BLaER1 treated with 17β-estradiol and CSF1 and Interleukin-3, amounts not matched to agents 10 nM and 100 nM (cell line): ENCODE results near the gene ZNF491.

Experiments used
- H3K27ac ChIP-seq, 11 experiments: shearing (Covaris generic); formaldehyde crosslinking; 2 replicates each; pipeline ENCODE4 v1.8.1; 2022
- H3K27me3 ChIP-seq, 11 experiments: shearing (Covaris generic); formaldehyde crosslinking; 2 replicates each; pipeline ENCODE4 v1.8.1; 2022
- H3K36me3 ChIP-seq, 11 experiments: shearing (Covaris generic); formaldehyde crosslinking; 2 replicates each; pipeline ENCODE4 v1.8.1; 2022
- H3K4me1 ChIP-seq, 10 experiments: shearing (Covaris generic); formaldehyde crosslinking; 2 replicates each; pipeline ENCODE4 v1.8.1; 2022
- H3K4me2 ChIP-seq, 11 experiments: shearing (Covaris generic); formaldehyde crosslinking; 2 replicates each; pipeline ENCODE4 v1.8.1; 2022
- H3K4me3 ChIP-seq, 10 experiments: shearing (Covaris generic); formaldehyde crosslinking; 2 replicates each; pipeline ENCODE4 v1.8.1; 2022
- H3K9ac ChIP-seq, 11 experiments: shearing (Covaris generic); formaldehyde crosslinking; 2 replicates each; pipeline ENCODE4 v1.8.1; 2022
- H3K9me3 ChIP-seq, 11 experiments: shearing (Covaris generic); formaldehyde crosslinking; replicated peaks in 1 of 11; 2 replicates each; pipeline ENCODE4 v1.8.1; 2022
- H4K20me1 ChIP-seq, 11 experiments: shearing (Covaris generic); formaldehyde crosslinking; 2 replicates each; pipeline ENCODE4 v1.8.1; 2022
- Cebpa-rat ChIP-seq, 11 experiments: shearing (Covaris generic); IDR thresholded peaks; 2 replicates each; pipeline ENCODE4 v1.8.1; 2022

Gene ZNF491

GRCh38 chr19:11798391-11799330 is at the start of gene ZNF491:
TSS of gene ZNF491 (plus strand) at chr19:11798523. CDS start at chr19:11805954, 7,431 bp downstream.
- peak within 1 kb of the TSS; percentile 76 to 95 (median 90) for H3K4me2 ChIP-seq
- no peaks in the 10 kb centered on the region for H3K27me3 ChIP-seq
- H3K27ac ChIP-seq = peak within 1 kb of the TSS in 10 of 11 experiments; percentile 28 to 81 (median 74); a peak in 21 of 22 replicates
- H3K36me3 ChIP-seq = peaks cover 0 to 29% (median 23%) of the 10 kb centered on the region in 11 experiments; a peak in 17 of 22 replicates
- peaks cover 11 to 26% (median 21%) of the 10 kb centered on the region in 10 experiments for H3K4me1 ChIP-seq
- H3K9ac ChIP-seq = peak within 1 kb of the TSS; percentile 77 to 88 (median 83)
- no peak for TF ChIP-seq Cebpa-rat (IDR thresholded peaks at IDR 0.05)
- H3K9me3 ChIP-seq = peaks cover 31 to 41% (median 38%) of the 10 kb centered on the region in 11 experiments
- peaks cover 0 to 5% (median 0%) of the 10 kb centered on the region in 11 experiments; a peak in 2 of 22 replicates for H4K20me1 ChIP-seq
- peak within 1 kb of the TSS; percentile 62 to 88 (median 76) for H3K4me3 ChIP-seq

DNA sequence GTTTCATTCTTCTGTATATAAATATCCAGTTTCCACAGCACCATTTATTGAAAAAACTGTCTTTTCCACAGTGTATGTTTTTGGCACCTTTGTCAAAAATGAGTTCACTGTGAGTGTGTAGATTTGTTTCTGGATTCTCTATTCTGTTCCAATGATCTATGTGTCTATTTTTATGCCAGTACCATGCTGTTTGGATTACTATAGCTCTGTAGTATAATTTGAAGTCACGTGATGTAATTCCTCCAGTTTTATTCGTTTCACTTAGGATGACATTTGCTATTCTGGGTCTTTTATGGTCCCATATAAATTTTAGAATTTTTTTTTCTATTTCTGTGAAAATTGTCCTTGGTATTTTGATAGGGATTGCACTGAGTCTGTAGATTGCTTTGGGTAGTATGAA is 48.6 kb upstream of the ZNF491 start:
- H4K20me1 ChIP-seq = no peaks in the 10 kb centered on the region
- H3K27me3 ChIP-seq = no peaks in the 10 kb centered on the region
- no peaks in the 10 kb centered on the region for H3K36me3 ChIP-seq
- H3K4me3 ChIP-seq = no peak overlapping the region
- no peaks in the 10 kb centered on the region for H3K4me1 ChIP-seq
- peaks cover 70 to 87% (median 82%) of the 10 kb centered on the region in 11 experiments for H3K9me3 ChIP-seq
- H3K27ac ChIP-seq = no peak overlapping the region
- H3K9ac ChIP-seq = no peak overlapping the region
- H3K4me2 ChIP-seq = no peak overlapping the region
- no peak for TF ChIP-seq Cebpa-rat (IDR thresholded peaks at IDR 0.05)

GRCh38 chr19:11752244-11752736 is 46.0 kb upstream of the ZNF491 start:
- Histone ChIP-seq H4K20me1 (no peaks in the 10 kb centered on the region), H3K4me3 (no peak overlapping the region), H3K4me2 (no peak overlapping the region), H3K9ac (no peak overlapping the region), H3K27me3 (no peaks in the 10 kb centered on the region), H3K27ac (no peak overlapping the region), H3K9me3 (peaks cover 83 to 98% (median 93%) of the 10 kb centered on the region in 11 experiments), H3K36me3 (0 out of 22 replicates have a peak, but pooled peaks cover 0 to 6% (median 0%) of the 10 kb centered on the region in 11 experiments), H3K4me1 (no peaks in the 10 kb centered on the region)
- TF ChIP-seq Cebpa-rat (IDR thresholded peaks at IDR 0.05) = no peak

- H3K9me3 ChIP-seq = peaks cover 73 to 95% (median 86%) of the 10 kb centered on the region in 11 experiments
These were observed 43.7 kb upstream of the ZNF491 start for GRCh38 chr19:11754663-11755062.

GRCh38 chr19:11756965-11757364 is 41.4 kb upstream of the ZNF491 start:
- no peak for TF ChIP-seq Cebpa-rat (IDR thresholded peaks at IDR 0.05)
- Histone ChIP-seq H3K27me3 (no peaks in the 10 kb centered on the region), H3K4me2 (no peak overlapping the region), H3K9ac (no peak overlapping the region), H4K20me1 (no peaks in the 10 kb centered on the region), H3K4me1 (no peaks in the 10 kb centered on the region), H3K27ac (no peak overlapping the region), H3K4me3 (no peak overlapping the region; a peak in 1 of 20 replicates), H3K36me3 (peaks cover 0 to 6% (median 0%) of the 10 kb centered on the region in 11 experiments; a peak in 1 of 22 replicates), H3K9me3 (peaks cover 57 to 82% (median 70%) of the 10 kb centered on the region in 11 experiments)

More at GRCh38 chr19:11754663-11755062, 43.7 kb upstream of the ZNF491 start:
- no peak for TF ChIP-seq Cebpa-rat (IDR thresholded peaks at IDR 0.05)
- no peak overlapping the region for H3K4me2 ChIP-seq
- H3K27me3 ChIP-seq = no peaks in the 10 kb centered on the region
- peaks cover 0 to 6% (median 0%) of the 10 kb centered on the region in 11 experiments; a peak in 1 of 22 replicates for H3K36me3 ChIP-seq
- H3K4me1 ChIP-seq = no peaks in the 10 kb centered on the region
- H3K4me3 ChIP-seq = no peak overlapping the region
- H4K20me1 ChIP-seq = no peaks in the 10 kb centered on the region
- H3K9ac ChIP-seq = no peak overlapping the region
- no peak overlapping the region for H3K27ac ChIP-seq

- H3K9ac ChIP-seq = no peak overlapping the region
- TF ChIP-seq Cebpa-rat (IDR thresholded peaks at IDR 0.05) = no peak
- H3K36me3 ChIP-seq = peaks cover 0 to 6% (median 0%) of the 10 kb centered on the region in 11 experiments; a peak in 1 of 22 replicates
These were observed 38.5 kb upstream of the ZNF491 start for GRCh38 chr19:11759805-11760204.

GRCh38 chr19:11763117-11763516 is 35.2 kb upstream of the ZNF491 start:
- H3K27me3 ChIP-seq = no peaks in the 10 kb centered on the region
- no peaks in the 10 kb centered on the region; a peak in 1 of 22 replicates for H3K36me3 ChIP-seq
- no peaks in the 10 kb centered on the region for H4K20me1 ChIP-seq
- no peak overlapping the region for H3K9ac ChIP-seq
- H3K4me2 ChIP-seq = no peak overlapping the region
- H3K27ac ChIP-seq = no peak overlapping the region
- no peak for TF ChIP-seq Cebpa-rat (IDR thresholded peaks at IDR 0.05)
- peaks cover 8 to 14% (median 12%) of the 10 kb centered on the region in 10 experiments for H3K4me1 ChIP-seq
- no peak overlapping the region for H3K4me3 ChIP-seq
- peaks cover 10 to 41% (median 23%) of the 10 kb centered on the region in 11 experiments for H3K9me3 ChIP-seq

More at GRCh38 chr19:11759805-11760204, 38.5 kb upstream of the ZNF491 start:
- peaks cover 43 to 74% (median 55%) of the 10 kb centered on the region in 11 experiments for H3K9me3 ChIP-seq
- H4K20me1 ChIP-seq = no peaks in the 10 kb centered on the region
- no peak overlapping the region for H3K4me2 ChIP-seq
- H3K27me3 ChIP-seq = no peaks in the 10 kb centered on the region
- H3K4me3 ChIP-seq = no peak overlapping the region
- H3K4me1 ChIP-seq = no peaks in the 10 kb centered on the region
- H3K27ac ChIP-seq = no peak overlapping the region

DNA sequence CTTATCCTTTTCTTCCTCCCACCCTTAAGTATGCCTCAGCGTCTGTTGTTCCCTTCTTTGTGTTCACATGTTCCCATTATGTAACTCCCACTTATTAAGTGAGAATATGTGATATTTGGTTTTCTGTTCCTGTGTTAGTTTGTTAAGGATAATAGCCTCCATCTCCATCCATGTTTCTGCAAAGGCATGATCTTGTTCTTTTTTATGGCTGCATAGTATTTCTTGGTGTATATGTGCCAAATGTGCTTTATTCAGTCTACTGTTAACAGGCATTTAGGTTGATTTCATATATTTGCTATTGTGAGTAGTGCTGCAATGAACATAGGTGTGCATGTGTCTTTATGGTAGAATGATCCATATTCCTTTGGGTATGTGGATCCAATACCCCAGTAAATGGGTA is 34.7 kb upstream of the ZNF491 start:
- H3K4me1 ChIP-seq = peaks cover 13 to 19% (median 16%) of the 10 kb centered on the region in 10 experiments
- no peak overlapping the region for H3K9ac ChIP-seq
- no peak overlapping the region for H3K27ac ChIP-seq
- no peak overlapping the region for H3K4me3 ChIP-seq
- no peaks in the 10 kb centered on the region; a peak in 1 of 22 replicates for H3K36me3 ChIP-seq
- H4K20me1 ChIP-seq = no peaks in the 10 kb centered on the region
- no peak for TF ChIP-seq Cebpa-rat (IDR thresholded peaks at IDR 0.05)
- no peak overlapping the region for H3K4me2 ChIP-seq
- no peaks in the 10 kb centered on the region for H3K27me3 ChIP-seq
- H3K9me3 ChIP-seq = peaks cover 8 to 41% (median 22%) of the 10 kb centered on the region in 11 experiments; a peak in 21 of 22 replicates
